Amniotic stem cell (primary cell): ENCODE results near the gene SDK2.

ENCODE experiments used
- DNase-seq: peaks from one replicate; lab custom pipeline; 2025; lab: John Stamatoyannopoulos, UW

Gene SDK2

DNA sequence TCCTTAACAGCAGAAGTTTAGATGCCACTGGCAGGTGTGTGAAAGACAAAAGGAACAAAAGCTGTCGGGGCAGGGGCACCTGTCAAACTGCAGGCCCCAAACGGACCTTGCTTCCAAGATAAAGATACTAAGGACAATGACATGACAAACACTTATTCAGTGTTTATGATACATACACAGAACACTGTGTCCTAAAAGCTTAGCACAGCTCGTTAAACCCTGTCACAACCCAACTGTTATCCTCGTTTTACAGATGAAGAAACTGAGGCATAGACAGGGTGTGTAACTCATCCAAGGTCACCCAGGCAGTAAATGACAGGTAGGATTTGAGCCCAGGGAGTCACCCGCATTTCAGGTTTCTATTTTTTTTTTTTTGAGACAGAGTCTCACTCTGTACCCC, 9.6 kb downstream of the SDK2 start:
- no peak for DNase-seq

DNA sequence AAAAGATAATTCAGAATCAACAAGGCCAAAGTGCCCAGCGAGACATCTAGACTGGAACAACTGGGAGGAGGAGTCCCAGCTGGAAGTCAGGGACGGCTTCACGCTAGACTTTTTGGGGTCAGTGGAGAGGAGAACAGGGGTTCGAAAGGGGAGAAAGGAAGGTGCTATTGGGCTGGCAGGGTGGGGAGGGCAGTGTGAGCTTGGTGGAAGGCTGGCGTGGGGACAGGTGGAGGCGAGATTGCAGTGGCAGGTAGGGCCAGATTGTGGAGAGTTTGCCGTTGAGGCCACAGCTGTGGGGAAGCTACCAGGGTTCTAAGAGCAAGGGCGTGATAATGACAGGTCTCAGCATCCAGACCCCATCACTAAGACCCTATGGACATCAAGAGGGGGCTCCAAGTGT, 10.5 kb downstream of the SDK2 start:
- no peak for DNase-seq

DNA sequence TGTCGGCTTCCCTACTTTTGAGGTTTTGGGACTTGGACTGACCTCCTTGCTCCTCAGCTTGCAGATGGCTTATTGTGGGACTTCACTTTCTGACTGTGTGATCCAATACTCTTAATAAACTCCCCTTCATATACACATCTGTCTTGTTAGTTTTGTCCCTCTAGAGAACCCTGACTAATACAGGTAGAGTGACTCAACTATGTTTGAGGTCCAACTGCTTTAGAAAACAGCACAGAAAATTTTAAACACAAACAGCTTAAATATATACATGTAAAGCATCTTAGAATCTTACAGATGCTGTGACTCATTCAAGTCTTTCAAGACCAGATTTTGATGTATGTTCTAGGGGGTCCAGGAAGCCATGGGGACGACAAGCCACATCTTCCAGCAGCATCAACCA, 11.7 kb downstream of the SDK2 start:
- no peak for DNase-seq

DNA sequence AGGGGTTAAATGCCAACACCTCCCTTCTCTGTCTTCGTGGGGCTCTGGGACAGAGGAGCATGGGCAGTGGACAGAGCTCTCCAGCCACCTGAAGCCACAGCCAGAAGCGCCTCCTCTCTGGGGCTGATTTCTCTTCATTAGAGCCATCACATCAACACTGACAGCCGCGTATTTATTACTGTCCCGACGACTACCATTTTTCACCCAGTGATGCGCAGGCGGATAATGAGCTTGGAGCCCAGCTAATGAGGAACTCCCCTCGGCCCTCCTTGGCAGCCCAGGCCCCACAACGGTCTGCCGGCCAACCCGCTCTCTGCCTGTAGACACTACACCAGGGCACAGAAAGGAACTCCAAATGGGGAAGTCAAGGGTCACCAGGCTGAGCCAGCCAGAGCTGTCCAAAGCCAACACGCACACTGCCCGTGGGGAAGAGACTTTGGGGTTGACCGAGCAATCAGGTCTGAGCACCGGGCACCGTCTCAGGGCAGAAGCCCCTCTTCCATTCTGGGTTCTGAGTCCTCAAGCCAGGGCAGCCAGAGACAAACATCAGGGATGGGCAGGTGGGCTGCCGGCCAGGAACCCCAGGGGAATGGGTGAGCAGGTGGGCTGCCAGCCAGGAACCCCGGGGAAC, 13.2 kb downstream of the SDK2 start:
- DNase-seq = no peak

DNA sequence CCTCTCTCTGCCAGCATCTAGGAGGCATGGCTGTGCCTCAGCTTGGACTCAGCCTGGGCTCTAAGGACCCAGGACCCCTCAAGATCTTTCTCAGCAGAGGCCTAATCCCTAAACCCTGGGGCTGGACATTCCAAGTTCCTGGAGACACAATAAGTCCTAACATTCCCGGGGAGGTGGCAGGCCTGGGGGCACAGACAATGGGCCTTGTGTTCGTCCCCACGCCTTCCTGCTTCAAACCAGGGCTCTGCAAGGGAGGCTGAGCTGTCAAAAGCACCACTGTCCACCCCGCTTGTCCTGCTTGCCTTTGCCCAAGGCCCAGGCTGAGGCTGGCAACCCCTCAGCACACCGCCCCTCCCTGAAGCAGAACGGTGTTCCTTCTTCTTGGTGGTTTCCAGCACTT, 13.7 kb downstream of the SDK2 start:
- no peak for DNase-seq

DNA sequence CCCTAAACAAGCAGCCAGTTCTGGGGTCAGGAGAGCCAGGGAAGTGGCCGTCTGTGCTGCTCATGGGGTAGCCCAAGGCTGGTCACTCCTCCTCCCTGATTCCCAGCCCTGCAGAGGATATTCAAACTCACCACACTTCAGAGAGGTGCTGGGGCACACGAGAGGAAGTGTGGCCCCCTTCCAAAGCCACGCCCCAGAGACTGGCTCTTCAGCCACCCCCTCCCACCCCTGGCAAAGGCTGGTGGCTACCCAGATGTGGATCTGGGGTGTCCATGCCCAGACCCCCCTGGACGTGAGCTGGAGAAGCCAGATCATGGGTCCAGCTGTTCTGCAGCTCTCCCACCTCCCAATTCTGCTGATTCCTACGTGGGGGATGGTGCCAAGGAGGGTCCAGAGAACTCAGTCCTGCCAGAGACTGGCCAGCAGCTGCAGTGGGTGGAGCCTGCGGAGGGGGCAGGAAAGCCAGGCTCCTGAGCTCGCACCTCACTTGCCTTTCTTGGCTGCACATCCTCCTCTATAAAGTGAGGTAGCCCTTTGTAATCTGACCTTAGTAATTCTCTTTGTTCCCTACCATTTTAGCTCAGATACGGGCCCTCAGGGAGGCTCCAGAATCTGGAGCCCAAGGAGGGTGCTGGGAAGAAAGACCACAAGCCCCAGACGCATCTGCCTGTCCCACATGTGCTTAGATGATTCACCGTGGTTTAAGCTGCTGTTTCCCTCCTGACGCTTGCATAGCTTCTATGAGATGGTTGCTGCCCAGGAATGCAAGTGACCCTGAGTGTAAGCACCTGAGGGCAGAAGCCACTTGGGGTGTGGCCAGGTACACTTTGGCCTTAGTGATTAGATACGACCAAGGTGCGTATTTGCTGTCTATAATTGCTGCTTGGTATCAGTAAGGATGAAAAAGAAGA, 15.3 kb downstream of the SDK2 start:
- no peak for DNase-seq

DNA sequence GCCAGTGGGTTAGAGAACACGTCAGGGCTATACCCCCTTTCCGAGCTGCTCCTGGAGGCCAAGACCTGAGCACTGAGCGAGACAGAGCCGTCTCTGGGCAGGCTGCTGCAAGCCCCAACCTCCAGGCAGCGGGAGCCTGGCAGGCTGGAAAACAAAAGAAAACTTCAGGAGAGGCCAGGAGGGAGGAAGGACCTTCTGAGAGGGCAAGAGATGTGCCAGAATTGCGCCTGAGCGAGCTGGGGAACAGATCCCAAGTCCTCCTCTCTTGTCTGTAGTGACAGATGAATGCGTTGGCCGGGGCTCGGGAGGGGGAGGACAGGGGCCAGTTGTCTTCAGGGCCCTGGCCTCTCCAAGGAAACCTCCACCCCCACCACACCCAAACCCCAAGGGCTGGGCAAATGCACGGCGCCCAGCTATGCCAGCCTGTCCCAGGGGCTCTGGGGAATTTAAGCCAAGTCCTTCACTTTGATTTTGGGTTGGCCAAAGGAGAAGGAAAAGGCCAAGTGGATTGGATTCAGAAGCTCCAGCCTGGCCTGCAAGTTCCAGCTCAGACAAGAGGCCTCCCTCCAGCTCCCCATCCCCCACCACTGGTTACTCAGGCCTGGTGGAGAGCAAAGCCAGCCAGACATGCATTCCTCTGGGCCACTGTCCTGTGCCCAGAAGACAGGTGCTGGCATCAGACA, 18.1 kb downstream of the SDK2 start:
- no peak for DNase-seq

DNA sequence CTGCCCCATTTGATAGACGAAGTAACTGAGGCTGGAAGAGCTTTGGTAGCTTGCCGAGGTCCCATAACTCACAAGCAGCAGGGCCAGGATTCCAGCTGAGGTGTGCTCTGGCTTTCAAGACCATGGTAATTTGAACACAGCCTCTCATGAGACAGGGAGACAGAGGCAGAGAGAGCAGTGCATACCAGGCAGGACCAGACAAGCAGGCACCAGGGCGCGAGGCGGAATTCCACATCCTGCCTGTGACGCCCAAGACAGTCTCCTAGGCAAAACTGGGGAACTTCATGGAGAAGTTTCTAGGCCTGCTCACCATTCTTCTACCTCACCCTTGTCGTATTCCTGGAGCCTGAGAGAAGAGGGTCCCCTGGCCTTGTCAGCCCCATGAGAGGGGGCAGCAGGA, 19.2 kb downstream of the SDK2 start:
- no peak for DNase-seq

DNA sequence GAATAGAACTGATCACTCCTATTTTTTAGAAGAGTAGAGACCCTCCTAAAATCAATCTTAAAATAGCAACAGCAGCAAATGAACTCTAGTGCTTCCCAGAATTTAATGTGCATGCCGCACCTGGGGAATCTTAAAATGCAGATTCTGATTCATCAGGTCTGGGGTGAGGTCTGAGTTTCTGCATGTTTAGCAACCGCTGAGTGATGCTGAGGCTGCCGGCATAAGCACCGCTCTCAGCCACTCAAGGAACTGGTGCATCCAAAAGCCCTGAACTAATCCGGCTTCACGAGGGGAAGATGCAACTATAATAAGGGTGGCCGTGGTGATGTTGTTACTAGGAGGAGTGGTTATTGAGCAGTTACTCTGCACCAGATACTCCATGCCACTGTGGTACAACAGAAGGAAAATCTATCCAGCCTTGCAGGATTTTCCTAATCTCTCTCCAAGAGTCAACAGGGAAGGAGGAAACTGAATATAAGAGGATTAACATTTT, 19.7 kb downstream of the SDK2 start:
- DNase-seq = no peak

DNA sequence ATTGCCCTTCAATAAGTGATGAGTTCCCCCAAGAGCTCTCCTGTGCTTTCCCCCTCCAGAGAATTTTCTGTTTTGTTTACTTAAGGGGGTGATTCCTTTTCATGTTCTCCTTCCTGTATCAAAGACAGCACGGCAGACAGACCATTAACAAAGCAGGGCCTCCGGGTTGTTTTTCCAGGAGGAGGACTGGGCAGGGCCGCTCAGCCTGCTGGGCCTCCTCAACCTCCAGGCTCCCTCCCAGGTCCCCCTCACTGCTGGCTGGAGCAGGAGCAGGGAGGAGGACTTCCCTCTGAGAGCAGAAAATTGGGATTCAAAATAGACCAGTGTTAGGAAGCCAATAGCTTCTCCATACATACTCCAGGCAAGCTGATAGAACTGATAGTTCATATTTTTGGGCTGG, 20.4 kb downstream of the SDK2 start:
- DNase-seq = no peak

DNA sequence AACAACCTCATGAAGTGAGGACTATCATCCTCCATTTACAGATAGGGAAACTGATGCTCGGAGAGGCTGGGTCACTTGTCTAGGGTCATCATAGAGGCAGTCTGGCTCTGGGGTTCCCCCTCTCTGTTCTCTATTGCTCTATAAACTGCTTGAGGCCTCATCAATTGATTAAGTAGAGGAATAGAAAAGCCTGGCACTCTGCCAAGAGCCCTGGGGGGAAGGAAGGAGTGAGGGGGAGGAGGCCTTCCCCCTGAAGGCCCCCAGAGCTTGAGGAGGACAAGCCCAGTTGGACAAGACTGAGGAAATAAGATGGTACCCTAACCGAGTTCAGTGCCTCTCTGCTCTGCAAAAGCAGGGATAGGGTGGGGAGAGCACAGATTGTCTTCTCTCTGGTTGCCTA, 21.0 kb downstream of the SDK2 start:
- no peak for DNase-seq

DNA sequence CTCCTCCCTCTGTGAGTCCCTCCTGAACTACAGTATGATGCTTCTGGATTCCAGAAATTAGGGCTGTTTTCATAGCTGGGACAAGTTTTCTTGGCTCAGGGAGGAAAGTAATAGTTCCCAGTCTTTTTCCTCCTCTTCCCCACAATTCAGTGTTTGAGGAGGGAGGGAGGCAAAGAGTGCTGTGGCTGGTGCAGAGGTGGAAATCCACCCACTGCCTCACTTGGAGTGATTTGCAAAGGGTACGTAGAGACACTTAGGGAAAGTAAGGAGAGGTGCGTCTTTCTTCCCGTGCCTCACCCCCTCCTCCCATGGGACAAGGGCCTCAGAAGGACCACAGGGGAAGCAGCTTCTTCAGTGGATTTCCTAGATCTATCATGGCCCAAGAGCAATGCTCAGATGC, 21.9 kb downstream of the SDK2 start:
- DNase-seq = no peak

DNA sequence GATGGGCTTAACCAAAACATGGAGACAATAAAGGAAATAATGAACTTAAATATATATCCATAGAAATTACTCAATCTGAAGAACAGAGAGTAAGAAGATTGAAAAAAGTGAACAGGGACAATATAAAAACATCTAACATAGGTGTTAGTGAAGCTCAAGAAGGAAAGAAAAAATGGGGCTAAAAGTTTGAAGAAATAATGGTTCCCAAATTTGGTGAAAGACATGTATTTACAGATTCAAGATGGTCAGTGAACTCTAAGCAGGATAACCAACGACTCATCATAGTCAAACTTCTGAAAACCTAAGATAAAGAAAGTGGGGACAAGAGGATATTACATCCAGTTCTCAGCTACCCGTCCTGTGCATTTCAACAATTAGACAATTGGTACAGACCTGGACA, 22.6 kb downstream of the SDK2 start:
- no peak for DNase-seq

DNA sequence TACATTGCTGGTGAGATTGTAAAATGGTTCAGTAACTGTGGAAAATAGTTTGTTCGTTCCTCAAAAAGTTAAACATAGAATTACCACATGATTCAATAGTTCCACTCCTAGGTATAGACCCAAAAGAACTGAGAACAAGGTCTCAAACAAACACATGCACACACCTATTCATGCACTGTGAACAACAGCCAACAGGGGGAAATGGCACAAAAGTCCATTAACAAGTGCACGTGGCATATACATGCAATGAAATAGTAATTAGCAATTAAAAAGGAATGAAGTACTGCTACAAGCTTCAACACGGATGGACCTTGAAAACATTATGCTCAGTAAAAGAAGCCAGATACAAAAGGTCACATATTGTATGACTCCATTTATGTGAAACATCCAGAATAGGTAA, 23.8 kb downstream of the SDK2 start:
- DNase-seq = no peak

DNA sequence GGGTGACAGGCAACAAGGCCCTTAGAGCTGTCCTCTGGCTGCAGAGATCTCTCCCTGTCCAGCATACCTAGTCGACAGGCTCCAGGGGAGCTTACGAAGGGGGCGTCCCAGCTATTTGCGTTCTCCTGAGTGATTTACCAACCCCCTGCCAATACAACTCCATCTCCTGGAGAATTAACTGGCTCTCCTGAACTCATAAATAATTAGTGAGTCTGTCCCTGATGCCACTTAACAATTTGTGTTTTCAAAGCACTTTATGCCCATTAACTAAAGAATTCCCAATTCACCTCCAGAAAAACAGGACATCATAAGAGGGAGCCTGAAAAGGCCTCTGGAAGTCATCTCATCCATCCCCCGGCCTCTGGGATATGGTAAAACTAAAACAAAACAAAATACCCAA, 26.7 kb downstream of the SDK2 start:
- no peak for DNase-seq

DNA sequence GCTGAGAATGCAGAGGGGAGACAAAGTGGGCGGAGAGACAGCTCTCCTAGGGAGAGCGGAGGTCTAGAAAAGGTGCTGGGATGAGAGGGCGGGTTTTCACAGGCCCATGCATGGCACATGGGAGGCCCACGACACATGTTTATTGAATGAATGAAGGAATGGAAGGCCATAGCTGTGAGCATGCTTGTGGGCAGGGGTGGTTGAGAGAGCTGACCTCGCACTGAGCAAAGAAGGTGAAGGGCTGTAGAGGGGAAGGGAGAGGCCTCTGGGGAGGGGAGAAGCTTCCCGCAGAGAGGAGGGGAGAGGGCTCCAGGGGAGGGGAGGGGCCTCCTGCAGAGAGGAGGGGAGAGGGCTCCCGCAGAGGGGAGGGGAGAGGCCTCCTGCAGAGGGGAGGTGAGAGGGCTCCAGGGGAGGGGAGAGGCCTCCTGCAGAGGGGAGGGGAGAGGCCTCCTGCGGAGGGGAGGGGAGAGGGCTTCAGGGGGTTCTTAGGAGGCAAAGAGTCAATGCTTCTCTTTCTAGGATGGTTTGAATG, 27.3 kb downstream of the SDK2 start:
- no peak for DNase-seq

DNA sequence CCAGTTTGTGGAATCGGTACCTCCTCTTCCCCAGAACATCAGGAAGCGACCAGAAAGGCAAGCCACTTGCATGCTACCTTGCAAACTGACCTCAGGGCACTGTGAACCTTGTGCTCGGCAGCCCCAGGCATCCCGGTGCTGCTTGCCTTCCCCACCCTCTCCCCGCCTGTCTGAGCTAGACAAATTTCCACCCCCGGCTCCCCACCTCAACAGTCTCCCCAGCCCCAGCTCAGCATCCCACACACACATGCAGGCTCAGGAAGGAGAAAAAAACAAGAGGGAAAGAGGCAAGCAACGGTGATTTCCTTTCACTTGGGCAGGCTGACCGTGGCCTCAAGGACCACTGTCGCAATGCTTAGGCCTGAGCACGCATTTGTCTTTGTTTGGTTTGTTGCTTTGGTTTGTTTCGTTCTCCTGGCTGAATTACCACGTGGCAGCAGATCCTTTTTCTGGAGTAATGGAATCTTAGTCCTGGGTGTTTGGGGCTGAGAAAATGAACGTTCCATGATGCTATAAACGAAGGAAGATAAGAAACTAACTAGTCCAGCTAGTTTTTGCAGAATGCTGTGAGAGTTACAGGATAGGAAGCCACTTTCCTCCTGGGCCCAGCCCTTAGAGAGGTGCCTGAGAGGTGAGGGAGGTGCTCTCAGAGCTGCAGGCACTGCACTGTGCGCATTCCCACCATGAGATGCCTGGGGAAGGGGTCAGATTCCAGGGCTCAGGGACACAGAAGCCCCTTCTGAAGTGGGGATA, 27.9 kb downstream of the SDK2 start:
- no peak for DNase-seq

DNA sequence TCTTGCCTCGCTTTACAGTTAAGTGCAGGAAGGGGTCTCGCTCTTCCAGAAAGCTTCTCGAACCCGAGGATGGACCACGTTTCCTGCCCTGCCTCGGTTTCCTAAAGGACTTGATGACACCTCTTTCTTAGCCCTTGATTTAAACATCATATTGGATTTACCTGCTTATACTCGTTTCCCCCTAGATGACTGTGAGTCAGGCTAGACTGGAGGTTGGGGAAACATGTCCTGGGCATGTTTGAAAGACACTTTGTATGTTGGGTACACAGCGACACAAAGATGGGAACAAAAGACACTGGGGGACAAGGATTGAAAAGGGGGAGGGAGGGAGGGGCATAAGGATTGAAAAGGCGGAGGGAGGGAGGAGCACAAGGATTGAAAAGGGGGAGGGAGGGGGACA, 30.0 kb downstream of the SDK2 start:
- DNase-seq = no peak

DNA sequence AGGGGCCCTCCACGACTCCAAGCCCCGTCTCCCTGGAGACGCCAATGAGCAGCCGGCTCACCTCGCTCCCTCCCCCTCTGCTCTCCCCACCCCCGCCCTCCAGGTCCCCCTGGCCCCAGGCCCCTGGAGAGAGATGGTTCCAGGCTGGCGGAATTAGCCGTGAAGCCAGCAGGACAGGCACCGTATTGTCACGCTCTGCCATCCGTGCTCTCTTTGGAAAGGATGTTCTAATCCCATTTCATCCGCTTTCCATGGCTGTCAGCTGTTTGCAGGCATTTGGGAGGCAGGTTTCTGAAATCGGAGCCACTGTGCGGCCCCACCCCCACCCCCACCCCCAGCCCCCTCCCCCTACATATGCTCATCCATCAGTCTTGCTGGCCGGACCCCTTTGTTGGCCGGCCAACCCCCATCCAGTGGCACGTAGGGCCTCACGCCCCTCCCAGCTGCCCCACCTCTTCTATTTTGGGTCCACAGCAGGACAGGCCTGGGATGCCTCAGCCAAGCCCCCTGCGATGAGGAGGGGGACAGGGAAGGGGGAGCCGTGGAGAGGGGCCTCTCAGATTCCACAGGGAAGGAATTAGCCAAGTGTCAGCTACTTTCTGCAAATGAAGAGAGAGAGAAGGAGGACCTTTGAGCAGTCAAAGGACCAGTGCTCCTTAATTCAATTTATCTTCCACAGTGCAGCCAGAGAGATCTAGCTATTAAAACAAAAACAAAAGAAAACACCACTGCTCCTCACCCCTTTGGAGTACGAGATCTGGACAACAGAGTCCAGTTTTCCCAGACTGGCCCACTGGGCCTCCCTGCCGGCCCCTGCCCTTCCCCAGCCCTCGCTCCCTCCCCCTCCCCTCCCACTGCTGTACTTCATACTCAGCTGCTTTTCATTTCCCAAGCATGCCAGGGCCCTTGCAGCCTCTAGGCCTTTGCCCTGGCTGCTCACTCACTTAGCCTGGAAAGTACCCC, 30.7 kb downstream of the SDK2 start:
- no peak for DNase-seq

DNA sequence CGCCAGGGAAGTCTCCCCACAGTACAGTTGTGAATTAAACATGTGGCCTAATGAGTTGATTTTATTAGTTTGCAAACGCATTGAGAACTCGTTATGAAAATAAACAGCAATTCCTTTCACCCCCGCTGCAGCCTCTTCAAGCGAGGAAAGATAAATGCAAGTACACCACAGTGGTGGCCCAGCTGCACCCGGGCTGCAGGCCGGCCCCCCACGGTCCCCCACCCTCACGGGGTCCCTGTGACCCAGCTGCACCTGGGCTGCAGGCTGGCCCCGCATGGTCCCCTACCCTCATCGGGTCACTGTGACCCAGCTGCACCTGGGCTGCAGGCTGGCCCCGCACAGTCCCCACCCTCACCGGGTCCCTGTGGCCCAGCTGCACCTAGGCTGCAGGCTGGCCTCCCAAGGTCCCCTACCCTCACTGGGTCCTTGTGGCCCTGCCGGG, 32.2 kb downstream of the SDK2 start:
- DNase-seq = no peak

DNA sequence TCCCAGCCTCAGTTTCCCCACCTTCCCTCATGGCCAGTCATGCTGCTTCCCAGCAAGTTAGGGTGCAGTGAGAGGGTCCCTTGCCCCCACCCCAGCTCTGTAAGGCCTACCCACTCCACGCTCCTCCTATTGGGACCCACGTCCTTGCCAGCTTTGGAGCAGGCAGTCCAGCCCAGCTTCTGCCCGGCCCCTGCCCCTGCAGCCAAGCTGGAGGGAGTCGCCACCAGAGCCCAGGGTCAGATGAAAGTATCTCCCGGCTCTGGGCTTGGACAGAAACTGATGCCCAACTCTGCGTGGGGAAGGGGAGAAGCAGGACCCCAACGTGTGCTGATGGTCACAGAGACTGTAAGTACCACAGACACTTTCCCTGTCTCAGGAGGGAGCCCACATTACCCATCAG, 32.6 kb downstream of the SDK2 start:
- no peak for DNase-seq
